ENCODE measurements around the gene RIMS1. TPM values are rescaled to one million over a fixed set of nuclear protein-coding genes. Genes with fewer than 3 reads are reported as not detected.

RIMS1 gene
- total RNA-seq, 6 experiments from 2014 or later, result 1.5 to 2.5 (median 2.2) TPM

DNA sequence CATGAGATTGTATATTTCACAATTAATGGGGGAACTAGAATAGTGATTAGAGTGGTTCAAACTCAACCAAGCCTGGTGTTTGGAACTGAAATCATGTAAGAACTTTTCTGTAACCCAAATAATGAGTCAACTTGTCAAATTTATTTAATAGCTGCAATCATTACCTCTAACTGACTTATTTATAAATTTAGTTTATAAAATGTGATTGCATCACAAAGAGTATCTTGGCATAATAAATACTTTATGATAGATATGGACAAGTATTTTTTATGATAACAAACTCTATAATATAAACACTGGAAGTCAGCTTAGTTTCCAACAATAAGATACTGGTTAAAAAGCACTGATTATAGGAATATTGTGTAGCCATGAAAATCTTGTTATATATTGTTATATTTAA, 319.1 kb downstream of the RIMS1 start:
- Mint-ChIP-seq H3K4me1 (ENCODE audit: low read depth) (no peaks in the 10 kb centered on the region), H3K4me3 (no peak overlapping the region), H3K27ac (no peak overlapping the region), H3K36me3 (ENCODE audit: low read depth) (no peaks in the 10 kb centered on the region), H3K9me3 (no peaks in the 10 kb centered on the region), H3K27me3 (ENCODE audit: insufficient read depth) (peaks cover 14% of the 10 kb centered on the region; the same call in 1 of the 2 replicates)
- TF ChIP-seq, protein P1, sequence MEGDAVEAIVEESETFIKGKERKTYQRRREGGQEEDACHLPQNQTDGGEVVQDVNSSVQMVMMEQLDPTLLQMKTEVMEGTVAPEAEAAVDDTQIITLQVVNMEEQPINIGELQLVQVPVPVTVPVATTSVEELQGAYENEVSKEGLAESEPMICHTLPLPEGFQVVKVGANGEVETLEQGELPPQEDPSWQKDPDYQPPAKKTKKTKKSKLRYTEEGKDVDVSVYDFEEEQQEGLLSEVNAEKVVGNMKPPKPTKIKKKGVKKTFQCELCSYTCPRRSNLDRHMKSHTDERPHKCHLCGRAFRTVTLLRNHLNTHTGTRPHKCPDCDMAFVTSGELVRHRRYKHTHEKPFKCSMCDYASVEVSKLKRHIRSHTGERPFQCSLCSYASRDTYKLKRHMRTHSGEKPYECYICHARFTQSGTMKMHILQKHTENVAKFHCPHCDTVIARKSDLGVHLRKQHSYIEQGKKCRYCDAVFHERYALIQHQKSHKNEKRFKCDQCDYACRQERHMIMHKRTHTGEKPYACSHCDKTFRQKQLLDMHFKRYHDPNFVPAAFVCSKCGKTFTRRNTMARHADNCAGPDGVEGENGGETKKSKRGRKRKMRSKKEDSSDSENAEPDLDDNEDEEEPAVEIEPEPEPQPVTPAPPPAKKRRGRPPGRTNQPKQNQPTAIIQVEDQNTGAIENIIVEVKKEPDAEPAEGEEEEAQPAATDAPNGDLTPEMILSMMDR (IDR thresholded peaks at IDR 0.05), result no peak
- DNase-seq, result no peak

DNA sequence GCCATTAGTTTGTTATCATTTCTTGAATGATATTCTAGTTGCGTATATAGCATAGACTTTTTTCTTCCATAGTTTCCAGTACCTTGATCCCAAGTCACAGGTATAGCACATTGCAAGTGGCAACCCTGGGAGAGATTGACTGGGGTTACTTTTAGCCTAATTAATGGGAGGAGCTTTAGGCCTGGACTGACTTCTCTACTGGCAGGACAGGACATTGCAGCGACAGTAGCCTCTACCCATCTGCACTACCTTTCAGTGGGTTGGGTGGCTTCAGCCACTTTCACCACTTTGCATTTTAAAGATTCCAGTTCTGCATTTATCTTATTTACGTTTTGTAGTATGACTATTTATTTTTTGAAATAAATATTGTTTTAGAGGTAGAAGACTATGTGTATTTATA, 320.3 kb downstream of the RIMS1 start:
- H3K9me3 Mint-ChIP-seq, result no peaks in the 10 kb centered on the region
- no peak overlapping the region for H3K27ac Mint-ChIP-seq
- H3K4me3 Mint-ChIP-seq, result no peak overlapping the region
- no peak for DNase-seq
- H3K4me1 Mint-ChIP-seq (ENCODE audit: low read depth), result no peaks in the 10 kb centered on the region
- H3K27me3 Mint-ChIP-seq (ENCODE audit: insufficient read depth), result peaks cover 12% of the 10 kb centered on the region; the same call in 1 of the 2 replicates
- H3K36me3 Mint-ChIP-seq (ENCODE audit: low read depth), result no peaks in the 10 kb centered on the region
- TF ChIP-seq, protein P1 (IDR thresholded peaks at IDR 0.05), result no peak

DNA sequence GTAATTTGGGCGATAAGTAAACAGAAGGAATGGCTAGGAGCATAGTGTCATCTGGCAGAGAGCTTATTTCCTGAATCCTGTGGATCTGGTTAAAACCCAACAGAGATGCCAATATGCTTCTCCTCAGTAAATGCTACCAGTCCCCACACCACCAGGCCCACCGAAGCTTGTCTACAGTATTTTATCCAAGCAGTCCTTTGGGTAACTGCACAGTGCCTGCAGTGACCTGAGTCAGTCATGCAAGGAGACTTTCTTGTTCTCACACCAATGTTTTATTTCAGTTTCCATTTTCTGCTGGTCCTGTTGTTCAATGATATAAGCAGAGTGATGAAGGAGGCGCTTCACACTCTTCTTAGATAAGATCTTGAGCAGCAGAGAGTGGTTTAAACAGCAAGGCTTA, 326.3 kb downstream of the RIMS1 start:
- TF ChIP-seq, protein P1 (IDR thresholded peaks at IDR 0.05), result no peak
- H3K27ac Mint-ChIP-seq, result no peak overlapping the region
- no peak overlapping the region for H3K4me3 Mint-ChIP-seq

DNA sequence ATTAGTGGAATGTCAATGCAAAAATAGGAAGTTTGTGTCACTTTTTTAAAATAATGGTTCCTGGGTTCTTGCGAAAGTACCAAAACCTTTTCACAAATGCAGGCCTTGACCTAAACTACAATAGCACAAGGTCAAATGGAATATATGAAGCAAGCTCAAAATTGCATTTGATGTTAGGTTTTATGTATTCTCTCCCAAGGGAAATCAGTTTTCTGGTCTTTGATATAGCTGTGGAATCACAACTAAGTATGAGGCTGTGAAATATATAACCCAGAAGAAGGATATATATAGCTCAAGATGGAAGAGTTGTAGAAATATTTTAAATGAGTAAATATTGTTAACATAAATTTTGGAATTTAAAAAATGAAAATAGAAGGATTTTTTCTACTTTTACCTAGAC, 327.3 kb downstream of the RIMS1 start:
- Mint-ChIP-seq H3K4me3 (no peak overlapping the region), H3K4me1 (ENCODE audit: low read depth) (peaks cover 10% of the 10 kb centered on the region), H3K27me3 (ENCODE audit: insufficient read depth) (no peaks in the 10 kb centered on the region; the same call in 1 of the 2 replicates), H3K9me3 (no peaks in the 10 kb centered on the region), H3K27ac (no peak overlapping the region), H3K36me3 (ENCODE audit: low read depth) (no peaks in the 10 kb centered on the region)
- TF ChIP-seq, protein P1 (IDR thresholded peaks at IDR 0.05), result no peak
- no peak for DNase-seq

More for the DNA sequence above, 326.3 kb downstream of the RIMS1 start:
- Mint-ChIP-seq H3K9me3 (no peaks in the 10 kb centered on the region), H3K4me1 (ENCODE audit: low read depth) (peaks cover 2% of the 10 kb centered on the region; the same call in 1 of the 2 replicates), H3K27me3 (ENCODE audit: insufficient read depth) (no peaks in the 10 kb centered on the region; the same call in 1 of the 2 replicates), H3K36me3 (ENCODE audit: low read depth) (no peaks in the 10 kb centered on the region)
- DNase-seq, result no peak

DNA sequence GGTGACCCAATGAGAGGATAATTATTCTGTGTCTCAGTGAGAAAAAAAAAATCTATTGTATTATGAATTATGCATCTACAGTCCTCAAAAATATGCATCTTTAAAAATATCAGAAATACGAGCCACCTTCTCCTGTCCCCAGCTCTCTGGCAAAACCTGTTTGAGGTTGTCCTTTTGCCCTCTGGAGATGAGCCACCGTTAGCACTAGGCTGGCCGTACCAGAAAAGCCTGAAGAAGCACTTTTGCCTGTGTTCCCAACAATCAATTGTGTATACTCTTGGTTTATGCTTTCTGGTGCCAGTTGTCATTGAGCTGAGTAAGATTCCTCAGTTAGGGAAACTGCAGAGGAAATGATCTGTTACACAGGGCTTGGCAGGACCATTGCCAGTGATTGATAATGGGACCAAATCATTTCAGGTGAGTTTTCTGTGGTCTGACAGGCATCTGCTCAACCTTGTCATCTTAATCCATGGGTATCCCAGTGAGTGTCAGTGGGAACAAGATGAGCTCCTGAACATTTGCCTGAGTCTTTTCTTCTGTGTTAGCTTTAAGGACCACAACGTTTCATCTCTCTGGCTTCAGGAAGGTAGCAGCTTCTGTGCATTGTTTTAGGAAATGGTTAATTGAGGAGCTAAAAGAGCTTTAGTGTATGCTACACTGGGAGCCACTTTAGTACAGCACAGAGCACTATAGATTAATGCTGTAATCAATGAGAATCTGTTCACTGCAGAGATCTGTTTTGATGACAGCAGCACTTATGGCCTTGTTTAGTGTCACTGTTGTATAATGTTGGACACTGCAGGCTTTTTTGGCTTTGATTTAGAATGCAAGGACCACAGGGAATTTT, 330.1 kb downstream of the RIMS1 start:
- H3K27me3 Mint-ChIP-seq (ENCODE audit: insufficient read depth), result peaks cover 3% of the 10 kb centered on the region
- H3K9me3 Mint-ChIP-seq, result no peaks in the 10 kb centered on the region
- H3K4me1 Mint-ChIP-seq (ENCODE audit: low read depth), result peaks cover 10% of the 10 kb centered on the region
- no peak overlapping the region for H3K27ac Mint-ChIP-seq
- TF ChIP-seq, protein P1 (IDR thresholded peaks at IDR 0.05), result no peak
- no peak for DNase-seq
- H3K36me3 Mint-ChIP-seq (ENCODE audit: low read depth), result no peaks in the 10 kb centered on the region
- H3K4me3 Mint-ChIP-seq, result no peak overlapping the region

Measured in HFFc6 (cell line).